HG02763 (cell line): ENCODE results near the gene MYNN.
A peak's percentile ranks its signal among the peaks of the same experiment; 100 is the strongest.
"Not testable (repeated sequence)": the region's sequence is repeated elsewhere in the genome, so short reads cannot be mapped to it uniquely, and the experiment has no call there.

Source experiments
- ATAC-seq: cut with Tn5 transposase; IDR thresholded peaks from one replicate; pipeline ENCODE4 v1.9.1; 2021; ENCODE audit warnings: mild to moderate bottlenecking, moderate library complexity; ENCODE audit not compliant: unreplicated experiment

The MYNN gene

GRCh38 chr3:169772897-169773816 lies at the start of gene MYNN:
Gene MYNN (plus strand): TSS chr3:169773396. CDS start chr3:169774296, 900 bp downstream.
- peak; percentile 80 for ATAC-seq

GRCh38 chr3:169731857-169732256 lies 41.3 kb upstream of the MYNN start:
- ATAC-seq = not testable (repeated sequence)

DNA sequence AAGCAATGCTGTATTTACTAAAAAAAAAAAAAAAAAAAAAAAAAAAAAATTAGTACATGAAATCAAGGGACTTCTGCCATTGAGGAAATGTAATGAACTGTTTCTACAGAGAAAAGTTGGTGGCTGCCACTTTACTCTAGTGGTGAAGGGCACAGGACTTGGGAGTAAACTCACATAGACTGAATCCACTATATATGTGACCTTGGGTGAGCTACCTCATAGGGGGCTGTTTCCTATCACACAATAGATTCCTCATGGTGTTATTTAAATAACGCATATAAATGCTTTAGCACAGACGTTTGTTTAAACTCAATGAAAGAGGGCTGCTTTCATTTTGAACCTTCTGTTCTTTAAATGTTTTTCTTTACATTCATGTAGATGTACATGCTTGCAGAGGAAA lies 34.1 kb upstream of the MYNN start:
- no peak for ATAC-seq

GRCh38 chr3:169744366-169745054 lies 28.7 kb upstream of the MYNN start:
- no peak for ATAC-seq

DNA sequence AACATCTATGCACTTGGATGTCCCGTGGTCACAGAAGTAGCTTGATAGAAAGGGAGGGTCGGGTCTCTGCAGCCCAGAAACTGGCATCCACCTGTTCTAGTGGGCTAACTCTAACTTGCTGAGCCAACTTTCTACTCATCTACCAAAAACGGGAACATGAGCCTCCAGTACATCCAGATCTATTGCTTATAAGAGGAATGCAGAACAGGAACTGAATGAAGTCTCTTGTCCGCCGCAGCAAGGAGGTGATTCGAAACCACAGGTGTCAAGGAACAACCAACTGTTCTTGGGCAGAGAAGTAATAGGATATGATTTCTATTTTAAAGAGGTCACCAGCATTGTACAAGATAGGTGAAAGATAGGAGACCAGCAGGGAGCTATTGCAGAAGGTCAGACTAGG lies 26.3 kb upstream of the MYNN start:
- no peak for ATAC-seq

GRCh38 chr3:169748670-169749069 lies 24.5 kb upstream of the MYNN start:
- ATAC-seq = no peak

DNA sequence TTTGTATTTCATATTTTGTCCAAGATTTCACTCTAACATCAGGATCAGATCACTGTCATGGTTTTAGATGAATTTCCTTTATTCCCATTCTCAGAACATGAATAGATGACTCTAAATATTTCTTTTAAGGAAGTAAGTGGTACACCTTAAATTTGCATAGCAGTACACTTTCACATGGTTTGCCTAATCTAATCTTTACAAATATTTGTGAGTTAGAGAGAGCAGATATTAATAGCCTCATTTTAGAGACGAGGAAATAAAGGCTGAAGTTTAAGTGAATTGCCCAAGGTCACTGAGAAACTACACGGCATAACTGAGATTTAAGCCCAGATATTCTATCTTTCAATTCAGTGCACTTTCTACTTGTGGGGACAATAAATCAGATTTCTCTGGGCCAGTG lies 22.5 kb upstream of the MYNN start:
- ATAC-seq = no peak

DNA sequence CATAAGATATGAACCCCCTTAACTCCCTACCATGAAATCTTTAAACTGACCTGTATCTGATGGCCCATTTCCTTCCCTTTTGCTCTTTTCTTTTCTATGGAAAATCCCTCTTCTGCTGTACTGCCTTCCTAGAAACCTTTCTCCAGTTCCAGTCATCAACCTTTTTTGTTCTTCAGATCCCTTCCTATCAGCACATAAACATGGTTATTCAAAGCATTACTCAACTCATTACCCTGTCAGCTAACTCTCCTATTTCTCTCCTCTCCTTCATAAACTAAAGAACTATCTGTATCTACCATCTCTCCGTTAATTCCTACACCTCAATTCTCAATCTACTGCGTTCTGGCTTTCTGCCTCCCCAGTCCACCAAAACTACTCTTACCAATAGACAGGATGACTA lies 21.3 kb upstream of the MYNN start:
- no peak for ATAC-seq

DNA sequence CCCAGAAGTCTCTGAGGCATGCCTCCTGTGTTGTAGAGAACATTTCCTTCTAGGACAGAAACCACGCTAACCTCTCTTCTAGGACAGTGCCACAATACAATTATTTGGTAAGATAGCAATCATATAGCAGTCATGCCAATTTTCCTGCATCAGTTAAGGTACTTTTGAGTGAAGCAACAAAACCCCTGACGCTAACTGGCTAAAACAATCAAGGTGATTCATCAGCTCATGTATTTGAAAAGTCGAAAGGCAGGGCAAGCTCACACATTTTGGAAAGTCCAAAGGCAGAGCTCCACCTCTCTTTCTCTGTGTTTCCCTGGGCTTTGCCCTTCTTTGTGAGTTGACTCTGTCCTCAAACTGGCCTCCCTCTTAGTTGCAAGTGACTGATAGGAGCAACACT lies 18.5 kb upstream of the MYNN start:
- ATAC-seq = no peak

DNA sequence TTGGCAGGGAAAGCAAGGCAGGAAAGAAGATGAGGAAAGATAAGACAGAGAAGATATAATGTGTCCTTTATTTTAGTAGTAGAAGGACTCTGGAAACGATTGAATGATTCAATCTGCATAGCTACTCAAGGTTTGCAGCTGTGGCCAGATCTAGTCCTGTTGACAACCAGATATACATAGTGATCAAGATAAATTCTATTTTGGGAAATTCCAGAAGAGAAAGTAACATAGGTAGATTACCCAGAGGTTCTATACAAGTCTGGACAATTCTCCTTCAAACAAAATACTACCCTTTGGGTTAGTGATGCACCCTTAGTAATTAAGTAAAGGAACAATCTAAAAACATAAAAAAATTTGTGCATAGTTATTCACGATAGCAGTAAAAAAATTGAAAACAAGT lies 17.7 kb upstream of the MYNN start:
- ATAC-seq = no peak

DNA sequence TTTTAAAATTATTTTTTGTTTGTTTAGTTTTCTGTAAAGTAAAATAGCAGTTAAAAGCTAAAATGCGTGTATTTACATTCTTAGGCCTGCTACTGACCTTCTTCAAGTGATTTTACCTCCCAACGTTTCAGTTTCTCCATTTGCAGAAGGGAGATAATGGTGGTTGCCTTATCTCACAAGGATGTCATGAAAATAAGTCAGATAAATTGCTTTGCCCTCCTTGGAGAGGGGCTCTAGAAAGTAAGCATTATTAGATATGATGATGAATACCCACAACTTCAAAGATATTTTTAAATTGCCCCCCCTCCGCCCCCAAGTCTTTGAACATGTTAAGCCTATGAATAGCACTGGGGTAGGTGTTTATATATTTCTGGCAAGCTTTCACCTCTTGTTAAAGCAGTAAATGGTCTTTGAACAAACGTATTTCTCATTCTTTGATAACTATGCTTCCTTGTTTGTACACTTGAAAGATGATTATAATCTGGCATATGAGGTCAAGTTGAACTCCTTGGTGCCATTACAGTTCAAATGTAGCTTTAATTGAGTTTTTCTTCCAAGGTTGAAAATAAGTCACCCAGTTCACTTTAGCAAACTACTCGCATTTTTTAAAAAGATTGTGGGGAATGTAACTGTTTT lies 14.7 kb upstream of the MYNN start:
- ATAC-seq = no peak

DNA sequence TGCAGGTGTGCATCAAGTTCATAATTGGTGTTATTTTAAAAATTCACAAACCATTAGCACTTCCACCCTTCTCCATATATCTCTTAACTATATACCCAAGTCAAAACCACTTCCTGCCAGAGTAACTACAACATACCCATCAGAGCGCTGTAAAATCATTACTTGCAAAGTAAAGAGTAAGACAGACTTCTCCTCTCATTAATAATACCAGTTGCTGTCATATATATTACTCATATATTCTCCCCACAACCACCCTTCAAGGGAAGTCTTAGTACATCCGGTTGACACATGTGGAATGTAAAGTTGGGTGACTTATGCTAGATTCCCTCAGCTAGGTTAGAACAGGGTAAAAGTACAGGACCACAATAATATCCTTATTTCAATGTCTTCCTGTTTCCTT lies 13.9 kb upstream of the MYNN start:
- no peak for ATAC-seq

GRCh38 chr3:169760479-169760878 lies 12.7 kb upstream of the MYNN start:
- no peak for ATAC-seq

- peak; percentile 32 for ATAC-seq
These were observed 8.8 kb upstream of the MYNN start for GRCh38 chr3:169764312-169764881.

DNA sequence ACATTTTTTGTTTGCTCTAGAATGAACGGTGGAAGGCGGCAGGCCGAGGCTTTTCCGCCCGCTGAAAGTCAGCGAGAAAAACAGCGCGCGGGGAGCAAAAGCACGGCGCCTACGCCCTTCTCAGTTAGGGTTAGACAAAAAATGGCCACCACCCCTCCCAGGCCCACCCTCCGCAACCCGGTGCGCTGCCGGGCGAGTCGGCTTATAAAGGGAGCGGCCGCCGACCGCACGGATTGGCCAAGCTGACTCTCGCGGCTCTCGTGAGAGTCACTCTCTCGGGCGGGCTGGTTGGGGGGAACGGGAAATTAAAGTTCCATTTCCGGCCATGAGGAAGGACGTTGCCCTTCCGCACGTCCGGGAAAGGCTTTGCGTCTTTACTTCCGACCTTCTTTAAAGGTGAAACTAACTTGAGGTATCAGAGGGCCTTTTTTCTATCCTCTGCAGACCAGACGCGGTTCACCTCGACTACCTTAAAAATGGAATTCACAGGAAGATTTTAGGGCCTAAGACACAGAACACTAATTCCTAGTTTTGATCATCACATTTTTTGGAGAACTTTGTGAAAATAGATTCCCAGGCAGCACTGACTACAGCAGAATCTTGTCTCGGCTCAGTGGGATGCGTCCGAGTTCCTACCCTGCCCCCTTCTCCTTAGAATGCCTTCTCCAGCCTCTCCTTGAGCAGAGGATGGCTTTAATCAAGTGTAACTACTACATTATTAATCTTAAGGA lies 8.1 kb upstream of the MYNN start, which contains the start of gene TERC:
Gene TERC, minus strand, starts transcription at position 179 of the 731 bp plus-strand sequence.
- peak; percentile 73 for ATAC-seq

GRCh38 chr3:169769287-169770181 lies 3.7 kb upstream of the MYNN start, which contains the start of gene ACTRT3:
Gene ACTRT3 (minus strand): TSS chr3:169769561. CDS start chr3:169769520, 41 bp downstream.
- ATAC-seq = peak; percentile 19

DNA sequence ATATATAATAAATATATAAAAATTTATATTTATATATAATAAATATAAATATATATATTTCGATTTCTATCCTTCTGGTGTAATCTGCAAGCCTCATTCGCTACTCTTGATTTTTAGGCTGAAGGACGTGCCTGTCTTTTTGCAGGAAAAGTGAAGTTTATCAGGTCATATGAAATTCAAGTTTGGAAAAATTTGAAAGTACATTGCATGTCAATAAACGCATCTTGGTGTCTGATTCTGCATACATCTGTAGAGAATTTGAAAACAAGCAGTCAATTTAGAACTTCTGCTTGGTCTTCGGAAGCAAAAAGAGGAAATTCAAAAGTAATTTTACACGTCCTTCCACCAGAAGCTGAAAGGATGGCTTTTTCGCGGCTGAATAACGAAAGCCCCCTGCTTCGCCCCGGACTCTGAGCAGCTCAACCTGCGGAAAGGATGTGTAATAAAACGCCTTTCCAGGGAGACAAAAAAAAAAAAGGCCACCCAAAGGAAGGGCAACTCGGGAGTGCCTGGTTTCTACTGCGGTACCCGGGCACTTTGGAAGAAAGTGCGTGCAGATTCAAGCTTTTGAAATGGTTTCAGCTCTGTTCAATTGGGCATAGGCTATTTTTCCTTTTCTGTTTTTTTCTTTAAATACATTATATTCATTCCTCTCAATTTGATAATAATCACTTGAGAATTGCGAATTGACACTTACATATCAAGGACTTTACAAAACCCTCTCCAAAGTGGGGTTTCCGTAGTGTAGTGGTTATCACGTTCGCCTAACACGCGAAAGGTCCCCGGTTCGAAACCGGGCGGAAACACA lies 1.5 kb upstream of the MYNN start:
- ATAC-seq = no peak

- ATAC-seq = peak; percentile 20
These were observed 795 bp upstream of the MYNN start for GRCh38 chr3:169772305-169772896.
